GM10248 (cell line): Measurements from ENCODE around the gene ARHGAP1.
"Not testable (repeated sequence)": the region's sequence is repeated elsewhere in the genome, so short reads cannot be mapped to it uniquely, and the experiment has no call there.

Experiments
- CTCF ChIA-PET: fragments of 300-600 bp; sonication (Branson Sonifier 250); formaldehyde crosslinking; extraction: SDS; loops from one replicate; lab custom pipeline; 2021; ENCODE audit warnings: antibody characterized with exemption; lab: Yijun Ruan, JAX
- POLR2A ChIA-PET: fragments of 350-650 bp; sonication (Branson Sonifier 250); formaldehyde crosslinking; extraction: SDS; loops from one replicate; lab custom pipeline; 2020; ENCODE audit warnings: antibody characterized with exemption; lab: Yijun Ruan, JAX
- DNase-seq: peaks from one replicate; pipeline ENCODE4 v3.0.0; 2012; ENCODE audit errors: extremely low spot score
- TF ChIP-seq, protein P1 (sequence below): IDR thresholded peaks from 2 replicates; pipeline ENCODE4 v1.5.1; 2012; ENCODE audit warnings: mild to moderate bottlenecking, low read depth; ENCODE audit errors: extremely low read depth, missing control alignments, control extremely low read depth

Gene ARHGAP1

DNA sequence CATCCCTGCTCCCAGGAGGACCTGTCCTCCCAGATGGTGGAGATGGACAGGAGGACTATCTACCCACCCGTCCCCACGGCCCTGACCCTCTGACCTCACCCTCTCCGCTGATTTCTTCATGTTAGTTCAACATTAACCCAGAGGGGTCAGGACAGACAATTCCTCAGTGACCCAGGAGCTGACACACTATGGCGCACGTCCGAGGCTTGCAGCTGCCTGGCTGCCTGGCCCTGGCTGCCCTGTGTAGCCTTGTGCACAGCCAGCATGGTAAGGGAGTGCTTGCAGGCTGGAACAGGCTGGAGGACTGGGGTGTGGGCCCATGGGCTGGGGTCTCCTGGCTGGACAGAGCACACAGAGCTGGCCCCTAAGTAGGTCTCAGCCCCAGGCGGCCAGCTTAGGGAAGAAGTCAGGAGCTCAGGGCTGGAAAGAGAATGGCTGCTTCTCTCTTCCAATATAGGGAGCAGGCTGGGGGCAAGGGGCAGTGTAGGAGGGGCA is 18.7 kb upstream of the ARHGAP1 start, which contains the start of gene F2:
F2 (plus strand) TSS at position 166 of the 495 bp plus-strand sequence; CDS start at position 189, 23 bp downstream.
- POLR2A ChIA-PET = no interaction called here
- DNase-seq = no peak
- CTCF ChIA-PET = no interaction called here
- TF ChIP-seq, protein P1, sequence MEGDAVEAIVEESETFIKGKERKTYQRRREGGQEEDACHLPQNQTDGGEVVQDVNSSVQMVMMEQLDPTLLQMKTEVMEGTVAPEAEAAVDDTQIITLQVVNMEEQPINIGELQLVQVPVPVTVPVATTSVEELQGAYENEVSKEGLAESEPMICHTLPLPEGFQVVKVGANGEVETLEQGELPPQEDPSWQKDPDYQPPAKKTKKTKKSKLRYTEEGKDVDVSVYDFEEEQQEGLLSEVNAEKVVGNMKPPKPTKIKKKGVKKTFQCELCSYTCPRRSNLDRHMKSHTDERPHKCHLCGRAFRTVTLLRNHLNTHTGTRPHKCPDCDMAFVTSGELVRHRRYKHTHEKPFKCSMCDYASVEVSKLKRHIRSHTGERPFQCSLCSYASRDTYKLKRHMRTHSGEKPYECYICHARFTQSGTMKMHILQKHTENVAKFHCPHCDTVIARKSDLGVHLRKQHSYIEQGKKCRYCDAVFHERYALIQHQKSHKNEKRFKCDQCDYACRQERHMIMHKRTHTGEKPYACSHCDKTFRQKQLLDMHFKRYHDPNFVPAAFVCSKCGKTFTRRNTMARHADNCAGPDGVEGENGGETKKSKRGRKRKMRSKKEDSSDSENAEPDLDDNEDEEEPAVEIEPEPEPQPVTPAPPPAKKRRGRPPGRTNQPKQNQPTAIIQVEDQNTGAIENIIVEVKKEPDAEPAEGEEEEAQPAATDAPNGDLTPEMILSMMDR = no peak

- ChIA-PET POLR2A (no interaction called here), CTCF (no interaction called here)
- no peak for DNase-seq
- TF ChIP-seq, protein P1 = no peak
These were observed 18.0 kb upstream of the ARHGAP1 start for GRCh38 chr11:46718155-46719019.

GRCh38 chr11:46717825-46718154 is 17.4 kb upstream of the ARHGAP1 start:
- DNase-seq, CTCF ChIA-PET, POLR2A ChIA-PET: not testable (repeated sequence)

- CTCF ChIA-PET = interaction anchor here (0.8 kb wide), 1 partner anchor 8 kb away, joined by 3 read pairs; no protein-coding TSS in a partner anchor
- TF ChIP-seq, protein P1 = no peak
- DNase-seq = no peak
- POLR2A ChIA-PET = interaction anchor here (0.7 kb wide), 1 partner anchor 26 kb away, joined by 3 read pairs; no protein-coding TSS in a partner anchor
These were observed 12.6 kb upstream of the ARHGAP1 start for GRCh38 chr11:46712874-46713576.

- ChIA-PET POLR2A (no interaction called here), CTCF (interaction anchor here (1.0 kb wide), 1 partner anchor 11 kb away, joined by 3 read pairs; the partner anchor contains the start of genes ARHGAP1 and ZNF408)
- DNase-seq = no peak
- TF ChIP-seq, protein P1 = no peak
These were observed 10.9 kb upstream of the ARHGAP1 start for GRCh38 chr11:46711303-46711702.

DNA sequence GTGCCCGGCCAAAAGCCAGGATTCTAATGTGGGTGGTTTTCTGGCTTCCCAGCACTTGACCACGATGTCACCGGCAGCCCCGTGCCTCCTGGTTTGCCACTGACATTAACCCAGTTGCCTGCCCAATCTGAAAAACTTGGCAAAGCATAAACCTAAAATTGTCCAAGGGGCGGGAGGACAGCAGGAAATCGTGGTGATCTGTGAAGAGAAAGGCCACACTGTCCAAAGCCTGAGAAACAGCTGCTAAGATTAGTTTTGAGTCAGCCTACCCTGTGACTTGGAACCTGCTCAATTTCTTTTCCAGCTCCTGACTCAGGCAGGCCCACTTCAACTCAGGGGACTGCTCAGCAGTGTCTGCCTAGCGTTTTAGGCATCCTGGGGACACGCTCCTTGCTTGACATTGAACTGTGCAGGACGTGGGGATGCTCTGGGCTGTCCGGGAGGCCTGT is 10.4 kb upstream of the ARHGAP1 start:
- TF ChIP-seq, protein P1 = no peak
- DNase-seq = no peak
- CTCF ChIA-PET = interaction anchor here (1.0 kb wide), 1 partner anchor 10 kb away, joined by 3 read pairs; the partner anchor contains the start of genes ARHGAP1 and ZNF408
- POLR2A ChIA-PET = no interaction called here

DNA sequence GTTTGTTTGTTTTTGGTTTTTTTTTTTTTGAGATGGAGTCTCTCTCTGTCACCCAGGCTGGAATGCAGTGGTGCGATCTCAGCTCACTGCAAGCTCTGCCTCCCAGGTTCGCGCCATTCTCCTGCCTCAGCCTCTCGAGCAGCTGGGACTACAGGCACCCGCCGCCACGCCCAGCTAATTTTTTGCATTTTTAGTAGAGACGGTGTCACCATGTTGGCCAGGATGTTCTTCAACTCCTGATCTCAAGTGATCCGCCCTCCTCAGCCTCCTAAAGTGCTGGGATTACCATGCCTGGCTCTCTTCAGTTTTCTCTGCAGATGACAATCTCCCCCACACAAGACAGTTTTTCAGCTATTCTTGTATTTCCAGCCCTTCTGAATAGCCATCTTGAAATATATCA is 8.9 kb upstream of the ARHGAP1 start:
- DNase-seq, POLR2A ChIA-PET, CTCF ChIA-PET: not testable (repeated sequence)
